ENCODE data around the gene TMEM63A.

The TMEM63A gene

DNA sequence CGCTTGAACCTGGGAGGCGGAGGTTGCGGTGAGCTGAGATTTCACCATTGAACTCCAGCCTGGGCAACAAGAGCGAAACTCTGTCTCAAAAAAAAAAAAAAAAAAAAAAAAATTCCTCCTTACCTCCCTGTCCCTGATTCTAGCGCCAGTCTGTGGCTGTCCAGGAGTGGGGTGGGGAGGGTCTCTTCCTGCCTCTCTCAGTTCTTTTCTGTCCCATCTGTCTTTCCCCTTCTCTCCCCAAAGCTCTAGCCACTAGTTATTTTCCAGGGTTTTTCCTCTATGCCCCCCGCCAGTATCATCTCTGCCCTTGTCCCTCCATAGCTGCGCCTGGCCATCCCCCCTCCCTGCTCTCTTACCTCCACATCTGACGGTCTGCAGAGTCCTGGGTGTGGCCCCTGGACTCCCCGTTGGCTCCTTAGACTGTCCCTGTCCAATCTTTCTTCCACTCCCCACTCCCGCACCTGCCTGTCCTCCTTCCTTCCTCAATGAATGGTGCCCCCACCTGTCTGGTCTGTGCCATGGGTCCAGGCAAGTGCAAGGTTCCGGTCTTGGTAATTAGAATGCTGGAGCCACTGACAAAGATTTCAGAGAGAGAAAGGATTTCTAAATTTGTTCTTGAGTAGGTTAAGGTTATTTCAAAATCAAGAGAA lies 1.6 kb upstream of the TMEM63A start:
- DNase-seq, result no peak

DNA sequence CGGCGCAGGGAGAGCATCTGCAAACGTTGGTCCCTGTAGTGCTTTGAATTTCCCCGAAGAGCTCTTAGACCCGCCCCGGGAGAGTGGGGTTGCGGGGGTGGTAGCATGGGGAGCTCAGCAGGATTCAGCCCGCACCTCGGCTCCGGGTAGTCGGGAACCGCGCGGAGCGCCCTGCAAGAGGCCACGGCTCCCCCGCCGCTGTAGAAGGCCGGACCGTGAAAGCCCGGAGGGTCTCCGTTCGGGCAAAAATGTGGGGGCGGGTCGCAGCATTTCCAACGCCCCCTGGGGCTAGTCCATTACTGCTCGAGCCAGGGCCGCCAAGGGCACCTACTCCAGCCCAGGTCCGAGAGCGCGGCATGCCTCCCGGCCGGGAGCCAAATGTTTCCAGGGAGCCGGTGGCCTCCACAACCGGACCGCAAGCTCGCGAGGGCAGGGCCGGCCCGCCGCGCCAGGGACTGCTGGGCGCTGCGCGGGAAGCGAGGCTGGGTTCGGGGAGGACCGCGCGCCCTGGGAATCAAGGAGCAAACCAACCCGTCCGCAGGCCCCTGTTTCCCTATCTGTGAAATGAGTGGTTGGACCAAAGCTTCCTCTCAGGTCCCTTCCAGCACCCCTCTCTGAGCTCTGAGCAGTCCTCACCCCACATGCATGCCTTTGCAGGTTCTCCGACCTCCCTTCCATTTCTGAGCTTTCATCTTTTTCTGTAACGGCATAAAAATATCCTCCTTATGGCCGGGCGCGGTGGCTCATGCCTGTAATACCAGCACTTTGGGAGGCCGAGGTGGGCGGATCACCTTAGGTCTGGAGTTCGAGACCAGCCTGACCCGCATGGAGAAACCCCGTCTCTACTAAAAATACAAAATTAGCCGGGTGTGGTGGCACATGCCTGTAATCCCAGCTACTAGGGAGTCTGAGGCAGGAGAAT lies 775 bp upstream of the TMEM63A start:
- peak; percentile 33 to 50 for DNase-seq

DNA sequence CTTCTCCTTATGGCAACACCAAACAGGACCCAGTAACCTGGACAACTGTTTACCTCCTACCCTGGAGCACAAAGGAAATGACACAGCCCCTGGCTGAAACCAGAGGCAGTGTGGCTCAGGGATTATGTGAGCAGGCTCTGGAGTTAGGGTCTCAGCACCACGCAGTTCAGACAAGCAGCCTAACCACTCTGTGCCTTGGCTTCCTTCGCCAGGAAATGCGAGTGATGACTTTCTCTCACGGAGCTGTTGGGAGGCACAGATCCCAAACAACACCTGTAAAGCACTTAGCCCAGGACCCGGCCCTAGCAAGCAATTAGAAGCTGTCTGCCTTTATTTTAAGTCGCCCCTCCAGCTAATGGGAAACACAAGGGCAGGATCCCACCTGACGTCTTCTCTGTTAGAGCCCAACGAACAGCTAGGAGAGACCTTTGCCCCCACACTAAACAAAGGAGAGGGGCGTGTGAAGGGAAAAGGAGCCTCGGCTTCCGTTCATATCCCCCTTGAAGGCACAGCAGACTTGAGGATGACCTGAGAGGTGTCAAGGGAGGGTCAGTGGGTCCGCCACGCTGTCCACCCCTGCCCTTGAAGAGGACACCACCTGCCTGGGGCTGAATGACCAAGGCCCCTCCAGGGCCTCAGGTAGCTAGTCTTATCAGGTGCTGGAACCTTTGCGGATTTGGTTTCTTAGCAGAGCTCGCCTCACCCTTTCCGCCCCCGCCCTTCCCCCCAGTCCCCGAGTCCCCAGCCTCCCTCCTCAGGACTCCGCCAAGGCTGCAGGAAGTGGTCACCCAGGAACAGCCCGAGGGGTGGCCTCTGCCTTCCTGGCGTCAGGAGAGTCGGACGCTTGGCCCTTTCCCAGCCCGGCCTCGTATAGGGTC lies 860 bp downstream of the TMEM63A start:
- DNase-seq, result peak; percentile 39 to 54

DNA sequence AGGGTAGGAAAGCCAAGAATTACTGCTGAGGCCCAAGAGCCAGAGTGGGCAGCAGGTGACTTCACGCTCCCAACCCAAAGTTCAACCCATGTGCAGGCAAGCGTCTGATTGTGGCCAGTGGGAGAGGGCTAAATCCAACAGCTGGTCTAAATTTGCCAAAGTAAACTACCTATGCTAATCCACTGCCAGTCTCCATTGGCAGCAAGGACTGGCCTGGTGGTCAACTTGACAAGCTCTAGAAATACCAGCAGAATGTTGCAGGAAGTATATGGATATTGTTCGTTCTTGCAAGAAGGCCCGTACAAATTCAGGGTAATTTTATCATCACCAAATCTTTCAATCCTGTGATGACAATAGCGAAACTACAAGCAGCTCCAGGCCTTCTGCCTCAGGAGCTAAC lies 1.5 kb downstream of the TMEM63A start:
- no peak for DNase-seq

DNA sequence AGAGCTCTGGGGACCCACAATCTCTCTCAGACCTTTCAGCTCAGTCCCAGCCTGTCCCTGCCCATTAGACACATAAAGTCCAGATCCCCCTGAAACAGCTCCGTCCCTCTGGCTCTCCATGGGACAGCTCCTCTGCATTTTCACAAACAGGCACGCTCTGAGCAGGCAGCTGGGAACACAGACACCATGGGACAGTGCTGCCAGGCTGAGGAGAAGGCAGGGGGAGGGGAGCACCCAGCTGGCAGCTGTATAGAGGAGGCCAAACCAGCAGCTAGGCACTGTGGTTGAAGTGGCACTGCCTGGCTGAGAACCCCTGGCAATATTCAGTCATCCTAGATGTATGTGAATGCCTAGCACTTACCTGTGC lies 2.0 kb downstream of the TMEM63A start:
- no peak for DNase-seq

DNA sequence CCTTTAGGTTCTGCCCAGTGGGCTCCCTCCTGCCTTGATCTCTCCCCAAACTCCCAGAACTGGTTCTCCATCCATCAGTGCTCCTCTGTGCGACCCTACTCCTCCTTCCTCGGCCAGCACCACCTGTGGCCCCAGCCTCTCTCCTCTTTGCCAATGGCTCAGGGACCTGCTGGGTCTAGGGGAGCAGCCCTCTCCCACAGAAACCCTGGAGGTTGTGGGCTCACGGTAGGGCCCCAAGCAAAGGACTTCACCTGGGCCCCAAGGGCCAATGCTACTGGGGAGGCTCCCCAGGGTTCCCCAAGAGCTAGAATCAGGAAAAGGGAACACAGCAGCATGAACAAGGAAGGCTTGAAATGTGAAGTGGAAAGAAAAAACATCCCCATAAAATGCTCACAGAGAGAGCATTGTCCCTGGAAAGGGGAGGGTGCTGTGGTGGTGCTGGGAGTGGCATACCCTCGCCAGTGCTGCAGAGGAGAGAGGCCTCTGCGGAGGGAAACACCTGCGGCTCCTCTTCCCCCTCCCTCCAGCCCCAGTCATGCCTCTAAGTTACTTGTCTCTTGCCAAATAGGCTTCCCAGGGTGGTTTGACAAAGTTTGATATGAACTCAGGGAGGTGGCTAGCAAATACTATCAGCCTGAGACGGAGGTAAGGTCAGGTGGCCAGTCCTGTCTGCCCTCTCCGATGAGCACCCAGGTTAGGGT lies 2.5 kb downstream of the TMEM63A start:
- DNase-seq, result no peak

DNA sequence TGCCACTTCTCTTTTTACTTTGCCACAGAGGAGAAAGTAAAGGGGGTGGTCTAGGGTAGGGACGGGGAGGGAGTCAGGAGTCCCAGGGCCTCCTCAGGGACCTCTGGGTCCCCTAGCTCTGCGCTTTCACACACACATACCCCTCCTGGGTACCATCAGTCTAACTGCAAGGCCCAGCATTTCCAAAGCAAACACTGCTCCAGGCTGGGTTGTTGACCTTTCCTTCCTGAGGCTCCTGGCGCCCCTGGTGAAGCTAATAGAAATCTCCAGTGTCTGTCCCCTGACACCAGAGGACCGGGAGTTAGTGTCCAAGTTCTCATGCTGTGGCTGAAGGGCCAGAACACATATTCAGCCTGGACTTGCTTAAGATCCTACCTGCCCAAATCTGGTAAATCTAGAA lies 3.9 kb downstream of the TMEM63A start:
- no peak for DNase-seq

DNA sequence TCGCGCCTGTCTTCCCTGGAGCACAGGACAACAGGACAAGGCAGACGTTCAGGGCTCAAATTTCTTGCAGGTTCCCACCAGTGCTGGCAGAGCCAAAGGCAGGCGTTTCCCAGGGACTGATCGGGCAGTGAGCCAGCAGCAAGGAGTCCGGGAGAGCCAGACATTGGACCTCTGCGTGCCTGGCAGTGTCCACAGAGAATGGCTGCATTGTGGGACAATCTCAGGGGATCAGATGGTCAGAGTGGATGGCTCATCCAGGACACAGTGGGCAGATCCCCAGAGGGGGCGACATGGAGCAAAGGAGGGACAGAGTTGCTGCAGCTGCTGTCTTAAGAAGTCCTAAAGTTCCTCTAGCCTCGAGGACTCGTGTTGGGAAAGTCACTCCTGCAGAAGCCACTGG lies 4.6 kb downstream of the TMEM63A start:
- DNase-seq, result no peak

DNA sequence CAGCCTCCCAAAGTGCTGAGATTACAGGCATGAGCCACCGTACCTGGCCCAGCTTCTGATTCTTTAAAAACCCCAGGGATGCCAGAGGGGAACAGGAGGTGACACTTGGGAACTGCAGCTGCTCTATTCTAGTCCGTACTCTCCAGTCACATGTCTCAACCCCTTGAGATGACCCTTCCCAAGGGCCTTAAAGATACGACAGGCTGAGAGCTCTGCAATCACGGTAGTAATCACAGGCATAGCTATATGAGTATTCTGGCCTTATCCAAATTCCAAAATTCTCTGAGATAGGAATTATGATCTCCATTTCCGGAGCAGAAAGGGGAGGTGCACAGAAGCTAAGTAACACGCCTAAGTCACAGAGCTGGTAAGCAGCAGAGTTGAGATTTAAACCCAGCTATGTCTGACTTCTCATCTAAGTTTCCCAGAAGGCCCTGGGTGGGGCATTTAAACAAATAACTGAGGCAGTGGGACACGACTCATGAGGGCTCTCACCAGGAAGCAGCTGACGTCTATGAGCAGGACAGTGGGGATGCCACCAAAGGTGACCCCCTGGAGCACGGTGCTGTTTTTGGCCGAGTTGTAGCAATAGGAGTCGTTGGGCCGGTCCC lies 5.2 kb downstream of the TMEM63A start:
- no peak for DNase-seq

DNA sequence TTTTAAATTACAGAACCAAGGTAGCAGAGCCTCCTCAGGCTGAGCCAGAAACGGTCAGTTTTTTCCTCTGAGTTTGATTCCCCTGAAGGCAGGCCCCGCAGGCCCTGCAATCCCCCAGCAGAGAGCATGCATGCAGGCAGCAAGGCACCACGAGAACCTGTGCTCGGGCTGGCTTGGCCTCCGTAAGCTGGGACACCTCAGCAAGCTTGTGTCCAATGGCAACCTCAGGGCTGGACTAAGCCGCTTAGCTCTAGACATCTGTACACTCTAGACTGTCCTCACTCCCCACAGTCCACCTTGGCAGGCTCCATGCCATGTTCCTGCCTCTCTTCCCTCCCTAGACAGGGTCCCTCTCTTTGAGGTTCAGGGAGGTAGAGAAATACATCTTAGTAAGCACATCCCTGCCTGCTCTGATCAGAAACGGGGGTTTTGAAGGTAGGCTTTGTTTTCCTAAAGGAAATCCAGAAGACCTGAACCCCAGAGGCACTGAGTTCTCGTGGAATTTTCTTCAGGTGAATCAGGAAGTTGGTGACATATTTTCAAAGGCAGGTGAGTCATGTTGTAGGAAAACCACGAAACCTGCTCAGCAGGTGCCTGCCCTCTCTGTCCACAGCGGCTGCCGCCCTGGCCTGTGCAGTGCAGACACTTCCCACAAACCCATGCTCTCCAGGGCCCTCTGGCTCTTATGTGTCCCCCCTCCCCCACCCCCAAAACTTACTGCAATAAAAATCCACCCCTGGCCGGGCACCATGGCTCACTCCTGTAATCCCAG lies 7.0 kb downstream of the TMEM63A start:
- DNase-seq, result no peak

DNA sequence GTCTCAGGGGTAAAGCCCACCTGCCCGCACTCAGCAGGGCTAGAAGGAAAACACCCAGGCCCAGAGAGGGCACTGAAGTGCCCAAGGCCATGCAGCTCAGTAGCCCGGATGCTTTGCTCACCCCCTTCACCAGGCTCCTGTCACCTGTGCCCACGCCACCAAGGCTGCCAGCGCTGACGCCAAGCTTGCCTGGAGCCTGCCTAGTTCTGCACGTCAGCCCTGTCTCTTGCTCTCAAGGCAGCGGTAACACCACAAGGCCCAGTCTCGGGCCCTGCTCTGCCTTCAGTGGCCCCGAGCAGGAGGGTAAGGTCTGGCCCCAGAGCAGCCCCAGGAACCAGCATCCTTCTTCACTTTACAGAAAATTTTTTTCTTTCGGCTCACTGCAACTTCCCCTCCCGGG lies 7.7 kb downstream of the TMEM63A start:
- no peak for DNase-seq

DNA sequence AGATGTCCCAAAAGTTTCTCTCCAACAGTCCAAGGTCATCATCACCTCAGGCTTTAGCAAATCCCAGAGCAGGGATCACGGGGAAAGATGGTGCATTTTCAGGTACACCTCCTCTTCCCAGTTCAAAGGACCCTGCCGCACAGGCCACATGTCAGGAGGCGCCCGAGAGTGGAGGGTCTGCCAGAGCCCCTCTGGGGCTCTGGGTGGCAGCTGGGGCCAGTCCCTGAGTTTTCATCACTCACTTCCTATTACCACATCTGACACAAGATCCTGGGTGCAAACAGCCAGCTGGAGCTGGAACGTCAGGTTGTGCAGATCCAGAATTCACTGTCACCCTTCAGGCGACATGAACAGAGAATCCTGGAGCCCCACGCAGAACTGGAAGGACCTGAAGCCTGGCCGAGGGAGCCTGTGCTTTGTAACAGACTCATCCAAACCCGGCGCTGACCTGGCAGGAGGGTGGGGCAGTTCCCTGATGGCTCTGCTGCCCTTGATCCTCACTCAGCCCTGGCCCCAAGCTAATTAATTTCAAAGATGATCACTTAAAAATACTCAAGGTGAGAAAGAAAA lies 8.8 kb downstream of the TMEM63A start:
- no peak for DNase-seq

DNA sequence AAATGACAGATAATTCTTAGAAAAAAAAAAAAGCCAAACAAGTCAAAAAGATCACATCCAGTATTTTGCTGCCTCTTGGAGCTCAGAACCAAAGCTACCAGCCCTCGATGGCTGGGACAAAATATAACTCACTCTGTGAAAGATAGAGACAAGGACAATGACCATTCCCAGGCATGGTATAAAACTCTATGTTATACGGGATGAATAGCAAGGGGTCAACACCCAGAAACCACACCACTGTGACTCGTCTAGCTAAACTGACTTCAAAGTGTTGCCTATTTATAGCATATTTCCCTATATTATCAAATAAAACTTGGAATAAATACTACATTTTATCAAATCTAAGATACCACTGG lies 10.1 kb downstream of the TMEM63A start:
- no peak for DNase-seq

DNA sequence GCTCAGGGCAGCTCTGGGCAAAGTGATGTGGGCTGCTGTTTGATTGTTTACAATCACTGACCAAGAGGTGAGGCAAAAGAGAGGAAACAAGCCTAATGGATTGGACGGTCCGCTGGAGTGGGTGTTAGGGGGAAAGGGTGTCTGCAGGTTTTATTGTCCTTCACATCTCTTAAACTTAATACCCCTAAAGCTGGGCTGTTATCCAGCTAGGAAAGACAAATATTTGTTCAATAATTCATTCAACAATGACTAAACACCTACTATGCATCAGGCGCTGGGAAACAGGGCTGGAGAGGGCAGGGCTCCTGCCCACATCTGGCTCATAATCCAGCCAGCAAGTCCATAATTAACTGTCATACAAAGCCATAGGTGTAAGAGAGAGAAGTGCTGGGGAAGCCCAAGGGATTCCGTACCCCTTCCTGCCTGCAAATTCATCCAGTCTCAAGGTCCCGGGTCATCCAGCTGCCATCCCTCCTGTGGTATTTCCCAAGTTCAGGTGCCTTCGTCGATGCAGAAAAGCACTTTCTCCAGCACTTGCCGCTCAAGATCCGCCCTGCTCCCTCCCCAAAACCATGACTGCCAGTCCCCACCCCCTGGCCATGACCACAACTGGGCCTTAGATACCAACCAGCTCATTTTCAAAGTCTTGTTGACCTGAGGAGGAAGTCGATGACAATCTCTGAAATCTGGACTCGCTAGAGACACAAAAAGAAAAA lies 10.7 kb downstream of the TMEM63A start:
- DNase-seq, result no peak

DNA sequence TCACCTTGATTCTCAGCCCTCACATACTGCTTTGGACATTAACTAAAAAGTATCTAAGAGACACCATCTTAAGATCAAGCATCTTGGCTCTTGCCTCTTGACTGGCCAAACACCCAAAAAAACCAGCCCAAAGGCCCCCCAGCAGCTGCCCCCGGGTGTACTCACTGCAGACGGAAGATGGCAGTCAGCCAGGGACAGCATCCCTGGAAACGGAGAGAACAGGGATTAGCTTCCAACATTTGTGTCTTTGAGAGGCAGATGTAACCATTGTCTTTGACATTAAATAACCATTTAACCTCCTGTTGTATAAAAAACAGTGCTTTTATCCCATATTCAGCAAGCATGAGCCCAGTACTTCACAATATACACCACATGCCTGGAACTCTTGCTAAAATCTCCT lies 11.3 kb downstream of the TMEM63A start:
- DNase-seq, result no peak

DNA sequence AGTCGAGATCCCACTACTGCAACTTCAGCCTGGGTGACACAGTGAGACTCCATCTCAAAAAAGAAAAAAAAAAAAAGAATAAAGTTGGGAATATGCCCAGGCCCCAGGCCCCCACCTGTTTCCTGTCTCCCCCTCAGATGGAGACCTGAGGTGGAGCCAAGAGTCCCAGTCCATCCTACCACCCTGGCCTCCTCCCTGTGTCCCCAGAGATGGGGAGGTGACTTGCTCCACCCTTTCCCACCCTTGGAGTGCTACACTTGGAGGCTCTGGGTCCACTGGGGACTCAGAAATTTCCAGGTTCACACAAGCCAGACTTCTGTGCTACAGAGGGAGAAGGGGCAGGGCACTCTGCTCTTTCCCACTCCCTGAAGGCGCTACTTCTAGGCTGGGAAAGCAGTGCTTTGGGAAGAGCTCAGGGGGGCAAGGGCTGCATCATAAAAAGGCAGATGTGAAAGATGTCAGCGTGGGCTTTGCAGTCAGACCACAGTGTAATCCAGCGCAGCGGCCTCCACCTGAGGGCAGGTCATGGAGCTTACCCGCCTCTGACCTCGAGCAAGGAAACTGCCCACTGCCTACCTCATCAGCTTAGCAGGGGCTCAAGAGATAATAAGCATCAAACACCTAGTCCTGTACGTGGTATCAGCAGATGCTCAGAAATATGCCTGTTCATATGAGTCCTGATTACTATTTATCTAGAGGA lies 13.4 kb downstream of the TMEM63A start:
- no peak for DNase-seq

DNA sequence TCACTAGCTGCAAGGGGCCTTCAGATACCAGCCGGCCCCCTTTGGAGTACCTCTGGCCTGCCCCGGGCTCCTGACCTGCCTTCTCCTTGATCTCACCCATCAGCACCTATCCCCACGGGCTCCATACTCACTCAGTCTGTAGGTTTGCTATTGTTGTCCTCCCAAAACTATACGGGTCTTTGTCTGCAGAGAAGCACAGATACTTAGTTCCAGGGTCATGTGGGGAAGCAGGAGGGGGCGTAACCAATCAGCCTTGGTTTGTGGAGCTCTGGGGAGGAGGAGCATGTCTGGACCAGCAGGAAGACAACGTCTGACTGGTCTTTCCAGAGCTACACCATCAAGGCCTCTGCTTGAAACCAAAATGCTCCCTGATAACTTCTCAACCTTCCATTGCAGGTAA lies 15.2 kb downstream of the TMEM63A start:
- DNase-seq, result no peak

DNA sequence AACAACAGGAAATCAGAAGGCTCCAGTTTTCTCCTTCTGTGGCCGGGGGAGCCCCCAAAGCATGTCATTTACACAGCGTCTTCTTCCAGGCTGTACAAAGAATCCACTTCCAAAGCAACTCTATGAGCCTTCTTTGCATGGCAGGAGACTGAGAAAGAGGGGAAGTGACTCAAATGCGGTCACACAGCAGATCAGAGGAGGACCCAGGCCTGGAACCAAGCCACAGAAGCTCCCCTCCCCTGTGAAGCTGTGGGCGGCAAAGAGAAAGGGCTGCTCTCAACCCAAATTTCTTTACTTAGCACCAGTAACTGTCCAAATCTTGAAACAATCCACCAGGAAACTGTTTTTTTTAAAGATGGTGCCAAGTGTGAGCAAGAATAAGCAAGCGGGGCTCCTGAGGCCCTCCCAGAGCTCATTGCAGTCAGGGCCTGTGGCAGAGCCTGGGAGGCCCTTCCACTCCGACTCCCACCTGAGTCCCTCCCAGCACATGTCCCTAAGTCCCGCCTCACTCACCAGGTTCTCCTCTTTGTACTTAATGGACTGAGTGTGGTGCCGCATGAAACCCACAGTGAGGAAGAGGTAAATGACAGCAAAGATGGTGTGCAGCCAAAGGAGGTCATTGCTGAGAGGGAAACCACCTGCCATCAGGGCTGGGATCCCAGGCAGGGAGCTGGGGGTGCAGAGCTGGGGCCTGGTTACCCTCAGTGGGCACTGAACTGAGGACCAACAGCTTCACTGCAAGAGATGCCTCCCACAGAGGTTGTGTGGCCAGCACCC lies 15.9 kb downstream of the TMEM63A start:
- DNase-seq, result peak; percentile 76

DNA sequence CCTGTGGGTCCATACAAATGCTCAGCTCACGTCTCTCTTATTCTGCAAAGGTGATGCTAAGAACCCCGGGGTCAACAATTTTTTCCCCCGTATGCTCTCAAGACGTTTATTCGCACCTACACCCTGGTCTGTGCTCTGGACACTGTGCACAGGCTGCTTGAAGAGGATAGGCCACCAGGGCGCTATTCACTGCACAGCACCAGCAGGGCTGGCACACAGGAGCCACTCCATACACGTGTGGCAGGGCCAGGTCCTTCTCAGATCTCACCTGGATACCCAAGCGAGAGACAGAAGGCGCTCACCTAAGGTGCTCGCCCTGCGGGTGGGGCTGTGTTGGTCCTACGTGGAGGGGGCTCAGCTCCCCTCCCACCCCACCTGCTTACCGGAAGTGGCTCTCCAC lies 16.7 kb downstream of the TMEM63A start:
- DNase-seq, result no peak

All from activated CD4-positive, alpha-beta T cell treated with anti-CD3 and anti-CD28 coated beads for 4 hours (primary cell).